H9 (cell line): ENCODE measurements around the gene AP1S1. TPM values are rescaled to one million over a fixed set of nuclear protein-coding genes. Genes with fewer than 3 reads are reported as not detected.

Source experiments
- DNase-seq: peaks from one replicate; pipeline ENCODE4 v3.0.0-alpha.2; 2017
- H2AFZ ChIP-seq: one replicate; pipeline ENCODE4 v1.6.1; 2013; ENCODE audit warnings: mild to moderate bottlenecking, low read length, control low read depth, moderate library complexity
- H2AK5ac ChIP-seq: 2 replicates; pipeline ENCODE4 v1.6.1; 2013; ENCODE audit warnings: low read length, control low read depth, mixed read lengths; ENCODE audit not compliant: insufficient read length
- H2BK120ac ChIP-seq: one replicate; pipeline ENCODE4 v1.6.1; 2013; ENCODE audit warnings: low read depth, mild to moderate bottlenecking, low read length, control low read depth, inconsistent platforms; ENCODE audit not compliant: poor library complexity, severe bottlenecking
- H2BK12ac ChIP-seq: 2 replicates; pipeline ENCODE4 v1.6.1; 2013; ENCODE audit warnings: low read length, control low read depth, mixed read lengths, low read depth; ENCODE audit not compliant: insufficient read length
- H2BK15ac ChIP-seq: 2 replicates; pipeline ENCODE4 v1.6.1; 2013; ENCODE audit warnings: low read depth, low read length, control low read depth
- H2BK20ac ChIP-seq: one replicate; pipeline ENCODE4 v1.6.1; 2013; ENCODE audit warnings: low read depth, mild to moderate bottlenecking, low read length, control low read depth, inconsistent platforms; ENCODE audit not compliant: poor library complexity, severe bottlenecking
- H2BK5ac ChIP-seq: 2 replicates; pipeline ENCODE4 v1.6.1; 2013; ENCODE audit warnings: low read length, control low read depth, mixed read lengths; ENCODE audit not compliant: insufficient read length
- H3K14ac ChIP-seq: 2 replicates; pipeline ENCODE4 v1.6.1; 2013; ENCODE audit warnings: low read length, control low read depth; ENCODE audit not compliant: insufficient read depth
- H3K18ac ChIP-seq: 2 replicates; pipeline ENCODE4 v1.6.1; 2013; ENCODE audit warnings: low read depth, mild to moderate bottlenecking, mixed read lengths, low read length, control low read depth; ENCODE audit not compliant: insufficient read length
- H3K23ac ChIP-seq: 2 replicates; pipeline ENCODE4 v1.6.1; 2013; ENCODE audit warnings: low read length, control low read depth, mixed read lengths, low read depth; ENCODE audit not compliant: insufficient read length
- H3K23me2 ChIP-seq: 2 replicates; pipeline ENCODE4 v1.6.1; 2013; ENCODE audit warnings: low read depth, mild to moderate bottlenecking, mixed read lengths, low read length, control low read depth; ENCODE audit not compliant: insufficient read length, poor library complexity, severe bottlenecking
- H3K27ac ChIP-seq: 2 replicates; pipeline ENCODE4 v1.5.1; 2013; ENCODE audit warnings: low read length, control low read depth, mixed read lengths, low read depth; ENCODE audit not compliant: insufficient read length
- H3K27me3 ChIP-seq: 2 replicates; pipeline ENCODE4 v1.6.1; 2013; ENCODE audit warnings: low read length, control low read depth, inconsistent platforms; ENCODE audit not compliant: insufficient read depth
- H3K4ac ChIP-seq: 2 replicates; pipeline ENCODE4 v1.6.1; 2013; ENCODE audit warnings: low read depth, mild to moderate bottlenecking, control low read depth, inconsistent platforms, low read length, moderate library complexity
- H3K4me1 ChIP-seq: 2 replicates; pipeline ENCODE4 v1.6.1; 2013; ENCODE audit warnings: low read length, control low read depth, inconsistent platforms; ENCODE audit not compliant: insufficient read depth
- H3K4me2 ChIP-seq: 2 replicates; pipeline ENCODE4 v1.6.1; 2013; ENCODE audit warnings: low read length, control low read depth, mixed read lengths; ENCODE audit not compliant: insufficient read length, insufficient read depth
- H3K56ac ChIP-seq: 2 replicates; pipeline ENCODE4 v1.6.1; 2013; ENCODE audit warnings: low read depth, mild to moderate bottlenecking, mixed read lengths, low read length, control low read depth; ENCODE audit not compliant: insufficient read length
- H3K79me1 ChIP-seq: 2 replicates; pipeline ENCODE4 v1.6.1; 2013; ENCODE audit warnings: low read depth, mild to moderate bottlenecking, moderate library complexity, low read length, control low read depth, inconsistent platforms; ENCODE audit not compliant: insufficient read depth, poor library complexity, severe bottlenecking
- H3K79me2 ChIP-seq: 2 replicates; pipeline ENCODE4 v1.6.1; 2013; ENCODE audit warnings: low read length, control low read depth, inconsistent platforms; ENCODE audit not compliant: insufficient read depth
- H3K9ac ChIP-seq: 2 replicates; pipeline ENCODE4 v1.6.1; 2013; ENCODE audit warnings: low read length, control low read depth, mixed read lengths; ENCODE audit not compliant: insufficient read length; ENCODE audit errors: extremely low read depth
- H3K9me3 ChIP-seq: one replicate; pipeline ENCODE4 v1.6.1; 2013; ENCODE audit warnings: low read depth, low read length, inconsistent platforms; ENCODE audit not compliant: control insufficient read depth
- H3T11ph ChIP-seq: one replicate; pipeline ENCODE4 v1.6.1; 2013; ENCODE audit warnings: mild to moderate bottlenecking, low read length, control low read depth, inconsistent platforms
- H4K20me1 ChIP-seq: one replicate; pipeline ENCODE4 v1.6.1; 2013; ENCODE audit not compliant: control insufficient read depth, insufficient read length, insufficient read depth
- H4K5ac ChIP-seq: 2 replicates; pipeline ENCODE4 v1.6.1; 2013; ENCODE audit warnings: low read depth, mild to moderate bottlenecking, mixed read lengths, low read length, control low read depth; ENCODE audit not compliant: insufficient read length
- H4K8ac ChIP-seq: replicated peaks from 2 replicates; pipeline ENCODE4 v1.6.1; 2013; ENCODE audit warnings: low read length, control low read depth, mixed read lengths, low read depth; ENCODE audit not compliant: insufficient read length
- H4K91ac ChIP-seq: 2 replicates; pipeline ENCODE4 v1.6.1; 2013; ENCODE audit warnings: low read depth, mild to moderate bottlenecking, moderate library complexity, mixed read lengths, low read length, control low read depth; ENCODE audit not compliant: insufficient read length
- H3K27ac Mint-ChIP-seq, 3 experiments: 2 replicates in 2 of 3; 3 replicates in 1 of 3; pipeline ENCODE4 v1.8.0; 2020 to 2021; ENCODE audit warnings: mixed read lengths in 3 of 3, mild to moderate bottlenecking in 1 of 3, moderate library complexity in 1 of 3
- H3K27me3 Mint-ChIP-seq: 2 replicates; pipeline ENCODE4 v1.8.0; 2021; ENCODE audit warnings: low read depth, mild to moderate bottlenecking, moderate library complexity, mixed read lengths
- H3K36me3 Mint-ChIP-seq, 3 experiments: 2 replicates in 2 of 3; 3 replicates in 1 of 3; pipeline ENCODE4 v1.8.0; 2020 to 2021; ENCODE audit warnings: low read depth in 3 of 3, mixed read lengths in 3 of 3; ENCODE audit not compliant: insufficient read depth in 1 of 3
- H3K4me1 Mint-ChIP-seq, 2 experiments: 2 replicates each; pipeline ENCODE4 v1.8.0; 2020; ENCODE audit warnings: mixed read lengths in 2 of 2
- H3K4me3 Mint-ChIP-seq, 2 experiments: 2 replicates in 1 of 2; 3 replicates in 1 of 2; pipeline ENCODE4 v1.8.0; 2020 to 2021; ENCODE audit warnings: mild to moderate bottlenecking in 2 of 2, mixed read lengths in 2 of 2, moderate library complexity in 1 of 2
- H3K9me3 Mint-ChIP-seq, 2 experiments: 2 replicates in 1 of 2; 3 replicates in 1 of 2; pipeline ENCODE4 v1.8.0; 2020; ENCODE audit warnings: mild to moderate bottlenecking in 2 of 2, mixed read lengths in 2 of 2, moderate library complexity in 1 of 2
- CTCF ChIP-seq: fragments of 200-600 bp; sonication (generic); conservative IDR thresholded peaks from 3 replicates; pipeline ENCODE4 v1.8.0; 2021; ENCODE audit warnings: antibody characterized with exemption, mild to moderate bottlenecking
- WGBS: extraction: QIAGEN DNeasy Blood & Tissue Kit; methylation state at CpG from one replicate; pipeline ENCODE4 v1.1.7; 2013; ENCODE audit warnings: missing lambda C conversion rate, low lambda C conversion rate, mixed read lengths; ENCODE audit not compliant: insufficient read length; ENCODE audit errors: extremely low coverage; 5-methylcytosine and 5-hydroxymethylcytosine counted together
- total RNA-seq: library from RNA; stranded (reverse); gene quantifications from 2 replicates; pipeline ENCODE4 v1.2.1, GENCODE V29; 2021

AP1S1 gene
- total RNA-seq, 1 experiment from 2014 or later: 65.2 TPM

GRCh38 chr7:101127460-101128039, 26.7 kb upstream of the AP1S1 start:
- H3K27me3 ChIP-seq: no peaks in the 10 kb centered on the region

More at GRCh38 chr7:101127460-101128039, 26.7 kb upstream of the AP1S1 start:
- Histone ChIP-seq H2AFZ (no peak overlapping the region), H2BK12ac (no peak overlapping the region), H3K23me2 (no peaks in the 10 kb centered on the region), H3K27ac (no peak overlapping the region), H3K79me1 (no peaks in the 10 kb centered on the region), H3K4me1 (peaks cover 7% of the 10 kb centered on the region; the same call in 1 of the 2 replicates), H3K4ac (no peak overlapping the region), H3K14ac (no peak overlapping the region), H3K23ac (no peak overlapping the region), H4K5ac (no peak overlapping the region), H2BK15ac (no peak overlapping the region), H2BK5ac (no peak overlapping the region), H3K79me2 (no peaks in the 10 kb centered on the region), H3T11ph (no peak overlapping the region), H3K9me3 (no peaks in the 10 kb centered on the region), H4K20me1 (no peaks in the 10 kb centered on the region), H2AK5ac (no peak overlapping the region), H2BK20ac (no peak overlapping the region), H3K4me2 (peak overlapping the region; percentile 39), H3K18ac (no peak overlapping the region), H4K91ac (no peak overlapping the region), H2BK120ac (no peak overlapping the region), H3K56ac (no peak overlapping the region), H4K8ac (no peak overlapping the region), H3K9ac (no peak overlapping the region)
- peak overlapping the region; percentile 56 to 73; a peak in 4 of 5 replicates for H3K4me3 Mint-ChIP-seq
- no peak for TF ChIP-seq CTCF
- H3K9me3 Mint-ChIP-seq: peaks cover 6 to 7% of the 10 kb centered on the region in 2 experiments; a peak in 3 of 5 replicates
- peak overlapping the region in 1 of 3 experiments; percentile 91; a peak in 3 of 7 replicates for H3K27ac Mint-ChIP-seq
- no peak for DNase-seq
- no CpG with 5 or more reads among the region's 3 CpGs for WGBS
- peaks cover 7% of the 10 kb centered on the region for H3K27me3 Mint-ChIP-seq
- peaks cover 0 to 13% (median 5%) of the 10 kb centered on the region in 3 experiments; a peak in 4 of 7 replicates for H3K36me3 Mint-ChIP-seq
- peaks cover 34 to 42% of the 10 kb centered on the region in 2 experiments for H3K4me1 Mint-ChIP-seq
